Gastrocnemius medialis (tissue), 4 donors: ENCODE measurements around the gene TMEM117.

Experiments used
- CTCF ChIP-seq, 5 experiments: fragments of 450-650 bp in 3 of 5; fragments of 200-600 bp in 2 of 5; sonication (generic) in 2 of 5; IDR thresholded peaks in 4 of 5; conservative IDR thresholded peaks in 1 of 5; 1 replicate in 4 of 5; 2 replicates in 1 of 5; pipeline ENCODE4 v1.5.1; 2016 to 2019; ENCODE audit warnings: antibody characterized with exemption in 5 of 5, mild to moderate bottlenecking in 3 of 5, moderate library complexity in 3 of 5
- POLR2A ChIP-seq, 2 donors: fragments of 450-650 bp; IDR thresholded peaks; one replicate each; pipeline ENCODE4 v1.6.1; 2017; ENCODE audit warnings: antibody characterized with exemption in 2 of 2, mild to moderate bottlenecking in 2 of 2, moderate library complexity in 2 of 2

DNA sequence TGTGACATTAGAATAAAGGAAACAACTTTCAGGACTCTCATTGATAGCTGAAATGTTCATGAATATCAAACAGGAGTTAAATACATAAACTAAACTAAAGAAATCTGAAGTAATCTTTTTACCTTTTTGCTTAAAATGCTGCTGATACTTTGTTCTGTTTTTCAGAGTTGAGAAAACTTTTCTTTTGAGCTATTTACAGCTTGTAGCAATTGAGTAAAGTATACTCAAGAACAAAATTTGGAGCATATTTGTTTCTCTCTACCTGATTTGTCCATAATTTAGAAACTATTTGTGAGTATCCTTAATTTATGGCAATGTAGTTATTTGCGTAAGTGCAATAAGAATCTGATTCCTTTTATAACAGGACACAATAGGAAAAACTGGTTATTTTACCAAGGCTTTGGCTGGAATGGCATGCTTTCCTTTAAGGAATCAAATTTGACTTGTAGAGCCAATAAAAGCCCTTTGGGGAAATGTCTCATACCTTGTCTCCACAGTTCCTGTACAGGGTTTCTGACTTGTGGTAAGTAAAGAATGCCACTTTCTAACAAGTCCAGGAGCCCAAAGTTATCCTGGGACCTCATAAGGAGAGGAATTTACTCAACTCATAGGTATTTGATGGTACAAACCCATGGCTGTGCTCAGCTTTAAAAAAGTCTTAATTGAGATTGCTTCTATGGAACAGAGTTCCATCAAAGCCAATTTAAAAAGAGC, 195.7 kb downstream of the TMEM117 start:
- TF ChIP-seq CTCF (IDR thresholded peaks at IDR 0.05 in 4 of 5, conservative IDR thresholded peaks at IDR 0.05 in 1 of 5) (no peak), POLR2A (IDR thresholded peaks at IDR 0.05) (no peak)
